HG02884 (cell line): ENCODE data around the gene KRTAP1-3.
"Not testable (repeated sequence)": the region's sequence is repeated elsewhere in the genome, so short reads cannot be mapped to it uniquely, and the experiment has no call there.

Experiments used
- ATAC-seq: cut with Tn5 transposase; IDR thresholded peaks from one replicate; pipeline ENCODE4 v1.9.1; 2021; ENCODE audit warnings: mild to moderate bottlenecking, moderate library complexity; ENCODE audit not compliant: unreplicated experiment

KRTAP1-3 gene

GRCh38 chr17:41054556-41054955 lies 19.9 kb upstream of the KRTAP1-3 start:
- ATAC-seq = not testable (repeated sequence)

GRCh38 chr17:41054025-41054424 lies 19.4 kb upstream of the KRTAP1-3 start:
- no peak for ATAC-seq

GRCh38 chr17:41052566-41052965 lies 17.9 kb upstream of the KRTAP1-3 start:
- ATAC-seq = no peak

- ATAC-seq = no peak
Measured at GRCh38 chr17:41049110-41049509, 14.4 kb upstream of the KRTAP1-3 start.

- ATAC-seq = no peak
Measured at GRCh38 chr17:41048441-41048840, 13.8 kb upstream of the KRTAP1-3 start.

- ATAC-seq = not testable (repeated sequence)
Measured at GRCh38 chr17:41046735-41047465, 12.2 kb upstream of the KRTAP1-3 start, which contains the start of gene KRTAP2-1. Gene KRTAP2-1, minus strand, starts transcription at chr17:41047316. Its CDS starts 49 bp downstream, at chr17:41047267.

GRCh38 chr17:41042953-41043352 lies 8.3 kb upstream of the KRTAP1-3 start:
- ATAC-seq = no peak

- ATAC-seq = not testable (repeated sequence)
Measured at GRCh38 chr17:41040783-41041571, 6.3 kb upstream of the KRTAP1-3 start, which contains the start of gene KRTAP1-1. Gene KRTAP1-1, minus strand, starts transcription at chr17:41041450. Its CDS starts 53 bp downstream, at chr17:41041397.

GRCh38 chr17:41037853-41038350 lies 3.2 kb upstream of the KRTAP1-3 start:
- no peak for ATAC-seq

GRCh38 chr17:41029633-41030245 lies 4.9 kb downstream of the KRTAP1-3 start, which contains the start of gene KRTAP1-4:
Gene KRTAP1-4, minus strand, starts transcription at chr17:41030195. Its CDS starts 117 bp downstream, at chr17:41030078.
- no peak for ATAC-seq

GRCh38 chr17:41026715-41027471 lies 7.8 kb downstream of the KRTAP1-3 start, which contains the start of gene KRTAP1-5:
Gene KRTAP1-5, minus strand, starts transcription at chr17:41027208. Its CDS starts 53 bp downstream, at chr17:41027155.
- ATAC-seq = no peak

- ATAC-seq = no peak
Measured at GRCh38 chr17:41024697-41025096, 10.0 kb downstream of the KRTAP1-3 start.

- no peak for ATAC-seq
Measured at GRCh38 chr17:41020336-41020735, 14.3 kb downstream of the KRTAP1-3 start.

- ATAC-seq = no peak
Measured at GRCh38 chr17:41019415-41019814, 15.3 kb downstream of the KRTAP1-3 start.

GRCh38 chr17:41018541-41018940 lies 16.1 kb downstream of the KRTAP1-3 start:
- no peak for ATAC-seq

- ATAC-seq = no peak
Measured at GRCh38 chr17:41016578-41017215, 18.0 kb downstream of the KRTAP1-3 start.

- no peak for ATAC-seq
Measured at GRCh38 chr17:41015454-41015853, 19.2 kb downstream of the KRTAP1-3 start.

GRCh38 chr17:41013606-41014005 lies 21.1 kb downstream of the KRTAP1-3 start:
- ATAC-seq = no peak

- ATAC-seq = no peak
Measured at GRCh38 chr17:41013181-41013580, 21.5 kb downstream of the KRTAP1-3 start.
